ENCODE measurements around the gene SLC22A7.
"Not testable (repeated sequence)": the region's sequence is repeated elsewhere in the genome, so short reads cannot be mapped to it uniquely, and the experiment has no call there.

The SLC22A7 gene

GRCh38 chr6:43302126-43302525 is 4.1 kb downstream of the SLC22A7 start:
- DNase-seq (ENCODE audit: low spot score), result no peak

- not testable (repeated sequence) for DNase-seq (ENCODE audit: low spot score)
Observed at GRCh38 chr6:43303006-43303405, 4.9 kb downstream of the SLC22A7 start.

DNA sequence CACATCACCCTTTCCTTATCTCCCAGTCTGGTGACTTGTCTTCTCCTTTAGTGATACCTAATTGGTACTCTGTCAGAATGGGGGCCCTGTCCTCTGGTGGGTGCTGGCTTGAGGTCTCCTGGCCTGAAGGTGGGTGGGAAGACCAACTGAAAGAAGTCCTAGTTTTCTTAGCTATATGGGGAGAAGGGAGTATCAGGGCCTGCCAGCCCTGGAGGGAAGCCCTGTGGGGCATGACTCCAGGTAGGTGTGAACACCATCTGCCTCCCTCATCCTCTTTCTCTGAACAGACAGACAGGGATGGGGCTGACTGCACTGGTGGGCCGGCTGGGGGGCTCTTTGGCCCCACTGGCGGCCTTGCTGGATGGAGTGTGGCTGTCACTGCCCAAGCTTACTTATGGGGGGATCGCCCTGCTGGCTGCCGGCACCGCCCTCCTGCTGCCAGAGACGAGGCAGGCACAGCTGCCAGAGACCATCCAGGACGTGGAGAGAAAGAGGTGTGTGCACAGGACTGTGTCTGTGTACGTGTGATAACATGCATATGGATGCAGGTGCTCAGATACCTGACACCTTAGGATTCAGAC is 5.8 kb downstream of the SLC22A7 start:
- no peak for DNase-seq (ENCODE audit: low spot score)

DNA sequence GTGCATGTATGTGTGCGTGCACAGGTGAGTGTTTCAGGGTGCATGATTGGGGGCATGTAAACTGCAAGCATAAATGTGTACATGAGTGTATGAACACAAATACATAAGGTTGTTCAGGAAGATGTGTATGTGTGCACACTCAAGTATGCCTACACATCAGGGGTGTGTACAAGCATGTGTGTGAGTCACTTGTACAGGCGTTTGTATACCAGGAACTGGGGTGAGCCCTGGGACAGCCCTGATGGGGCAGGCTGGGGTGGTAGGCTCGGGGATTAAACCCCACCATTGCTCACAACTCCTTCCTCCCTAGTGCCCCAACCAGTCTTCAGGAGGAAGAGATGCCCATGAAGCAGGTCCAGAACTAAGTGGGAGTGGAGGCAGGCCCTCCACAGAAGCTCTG is 6.3 kb downstream of the SLC22A7 start:
- DNase-seq (ENCODE audit: low spot score), result no peak

GRCh38 chr6:43304882-43305281 is 6.8 kb downstream of the SLC22A7 start:
- no peak for DNase-seq (ENCODE audit: low spot score)

DNA sequence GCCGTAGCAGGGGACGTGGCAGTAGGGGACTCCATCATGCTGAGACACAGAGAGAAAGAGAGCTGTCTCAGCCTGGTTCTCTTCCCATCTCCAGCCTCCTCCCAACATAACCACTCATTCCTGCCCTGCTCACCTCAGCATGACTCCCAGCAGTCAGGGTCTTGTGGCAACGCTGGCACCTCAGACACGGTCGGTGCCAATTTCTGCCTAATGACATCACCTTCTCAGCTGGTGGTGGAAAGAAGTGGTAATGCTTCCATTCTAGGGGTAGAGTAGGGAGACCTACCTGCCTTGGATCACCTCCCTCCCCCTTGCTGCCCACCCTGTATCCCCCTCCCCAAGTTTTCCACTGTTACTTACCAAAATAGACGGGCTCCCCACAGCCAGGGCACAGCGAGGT is 8.0 kb downstream of the SLC22A7 start:
- DNase-seq (ENCODE audit: low spot score), result no peak

- no peak for DNase-seq (ENCODE audit: low spot score)
Observed at GRCh38 chr6:43307451-43308100, 9.5 kb downstream of the SLC22A7 start.

- DNase-seq (ENCODE audit: low spot score), result no peak
Observed at GRCh38 chr6:43308101-43308989, 10.3 kb downstream of the SLC22A7 start, which contains the start of gene CRIP3. Gene CRIP3, minus strand, starts transcription at chr6:43308826. Its CDS starts 34 bp downstream, at chr6:43308792.

GRCh38 chr6:43308990-43309477 is 11.0 kb downstream of the SLC22A7 start:
- DNase-seq (ENCODE audit: low spot score), result no peak

DNA sequence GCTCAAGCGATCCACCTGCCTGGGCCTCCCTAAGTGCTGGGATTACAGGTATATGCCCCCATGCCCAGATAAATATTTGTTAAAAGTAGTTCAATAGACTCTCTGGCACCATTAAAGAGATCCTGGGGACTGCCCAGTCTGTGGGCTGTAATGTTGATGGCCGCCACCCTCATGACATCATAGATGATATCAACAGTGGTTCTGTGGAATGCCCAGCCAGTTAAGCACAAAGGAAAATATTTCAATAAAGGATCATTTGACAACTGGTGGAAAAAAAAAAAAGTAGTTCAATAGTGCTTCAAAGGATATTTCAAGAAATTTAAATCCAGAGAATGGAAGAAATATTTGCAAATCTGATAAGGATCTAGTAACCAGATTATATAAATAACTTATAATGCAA is 12.1 kb downstream of the SLC22A7 start:
- no peak for DNase-seq (ENCODE audit: low spot score)

DNA sequence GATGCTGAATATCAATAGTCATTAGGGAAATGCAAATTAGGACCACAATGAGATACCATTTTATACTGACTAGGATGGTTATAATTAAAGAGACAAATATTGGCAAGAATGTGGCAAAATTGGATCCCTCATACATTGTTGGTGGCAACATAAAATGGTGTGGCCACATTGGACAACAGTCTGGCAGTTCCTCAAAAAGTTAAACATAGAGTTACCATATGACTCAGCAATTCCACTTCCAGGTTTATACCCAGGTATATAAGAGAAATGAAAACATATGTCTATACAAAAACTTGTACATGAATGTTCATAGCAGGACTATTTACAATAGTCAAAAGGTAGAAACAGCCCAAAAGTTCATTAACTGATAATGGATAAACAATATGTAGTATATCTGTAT is 12.6 kb downstream of the SLC22A7 start:
- DNase-seq (ENCODE audit: low spot score), result no peak

DNA sequence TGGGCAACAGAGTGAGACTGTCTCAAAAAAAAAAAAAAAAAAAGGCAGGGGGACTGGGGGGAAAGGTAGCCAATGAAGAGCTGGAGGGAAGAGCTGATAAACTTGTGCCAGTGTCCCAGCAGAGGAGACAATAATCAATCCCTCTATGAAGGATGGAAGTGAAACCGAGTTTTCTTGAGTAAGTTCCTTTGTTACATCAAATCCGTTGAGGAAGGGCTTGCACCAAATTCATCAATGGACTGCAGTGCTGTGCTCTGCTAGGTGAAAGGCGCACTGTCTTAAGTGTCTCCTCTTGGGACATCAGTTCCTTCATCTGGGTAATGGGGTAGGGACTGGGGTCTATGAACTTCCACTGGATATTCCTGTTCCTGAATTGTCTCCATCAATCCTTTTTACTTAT is 13.6 kb downstream of the SLC22A7 start:
- no peak for DNase-seq (ENCODE audit: low spot score)

GRCh38 chr6:43313813-43314212 is 15.8 kb downstream of the SLC22A7 start:
- no peak for DNase-seq (ENCODE audit: low spot score)

DNA sequence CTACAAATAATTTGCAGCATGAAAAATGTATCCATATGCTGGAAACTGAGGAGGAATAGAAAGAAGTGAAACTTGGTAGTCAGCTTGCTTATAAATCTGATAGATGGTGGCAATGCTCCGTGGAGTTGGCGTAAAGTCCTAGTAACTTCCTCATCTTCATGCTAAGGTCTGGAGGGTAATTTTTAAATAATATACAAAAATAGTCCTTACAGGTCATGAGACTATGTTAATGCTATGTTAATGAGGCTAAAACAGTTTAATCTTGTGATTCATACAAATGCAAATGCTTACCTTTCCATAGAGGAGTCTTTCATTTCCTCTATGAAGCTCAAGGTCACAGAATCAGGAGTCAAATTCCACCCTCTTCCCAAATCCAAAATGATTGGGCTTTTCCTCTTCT is 20.0 kb downstream of the SLC22A7 start:
- DNase-seq (ENCODE audit: low spot score), result no peak

GRCh38 chr6:43325876-43326275 is 27.8 kb downstream of the SLC22A7 start:
- no peak for DNase-seq (ENCODE audit: low spot score)

GRCh38 chr6:43328528-43328927 is 30.5 kb downstream of the SLC22A7 start:
- no peak for DNase-seq (ENCODE audit: low spot score)

DNA sequence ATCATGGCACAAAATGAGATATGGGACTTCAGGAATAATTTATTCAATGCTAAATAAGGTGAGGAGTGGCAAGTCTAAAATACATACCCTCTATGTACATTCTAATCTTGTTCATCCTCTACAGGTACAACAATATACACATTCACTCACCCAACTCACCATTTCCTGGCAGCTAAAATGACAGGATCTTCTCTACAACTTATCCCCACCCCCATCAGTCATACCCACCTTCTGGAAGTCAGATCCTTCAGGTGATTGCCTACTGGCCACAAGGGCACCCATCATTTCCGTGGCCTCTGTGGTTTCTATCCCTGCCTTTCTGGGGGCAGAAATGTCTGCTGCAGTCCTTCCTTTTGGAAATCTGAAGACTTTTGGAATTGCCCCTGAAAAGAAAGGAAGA is 33.4 kb downstream of the SLC22A7 start:
- DNase-seq (ENCODE audit: low spot score), result no peak

DNA sequence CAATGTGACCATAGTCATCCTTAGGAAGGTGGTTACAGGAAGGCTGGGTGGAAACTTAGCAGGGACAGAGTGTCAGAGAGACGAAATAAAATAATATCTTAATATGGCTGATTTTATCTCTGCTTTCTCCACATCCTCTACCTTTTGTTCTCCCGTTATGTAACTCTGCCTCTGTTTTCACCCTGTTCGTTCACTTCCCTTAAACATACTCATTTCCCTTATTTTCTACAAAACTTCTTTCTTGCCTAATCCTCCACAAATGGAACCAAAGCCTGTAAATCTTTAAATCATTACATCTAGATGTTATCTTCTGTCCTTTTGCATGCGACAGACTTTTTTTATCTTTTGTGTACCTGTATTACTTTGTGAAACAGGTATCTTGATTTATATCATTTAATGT is 33.8 kb downstream of the SLC22A7 start:
- DNase-seq (ENCODE audit: low spot score), result no peak

- DNase-seq (ENCODE audit: low spot score), result no peak
Observed at GRCh38 chr6:43334466-43335095, 36.5 kb downstream of the SLC22A7 start.

DNA sequence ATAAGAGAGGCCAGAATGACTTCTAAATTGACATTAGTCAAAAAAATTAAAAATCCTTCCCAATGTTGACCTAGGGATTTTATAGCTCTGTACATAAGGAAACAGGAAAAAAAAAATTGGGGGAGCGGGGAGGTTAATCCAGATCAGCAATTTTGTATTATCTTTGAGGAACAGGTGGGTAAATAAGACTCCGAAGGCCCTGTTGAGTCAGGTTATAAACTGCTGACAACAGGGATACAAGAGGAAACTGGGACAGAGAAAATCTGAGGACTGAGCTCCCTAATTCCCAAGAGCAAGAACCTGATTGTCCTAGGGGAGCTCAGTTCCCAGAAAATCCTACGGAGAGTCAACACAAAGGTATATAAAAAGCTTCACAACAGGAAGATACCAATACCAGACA is 37.4 kb downstream of the SLC22A7 start:
- no peak for DNase-seq (ENCODE audit: low spot score)

DNA sequence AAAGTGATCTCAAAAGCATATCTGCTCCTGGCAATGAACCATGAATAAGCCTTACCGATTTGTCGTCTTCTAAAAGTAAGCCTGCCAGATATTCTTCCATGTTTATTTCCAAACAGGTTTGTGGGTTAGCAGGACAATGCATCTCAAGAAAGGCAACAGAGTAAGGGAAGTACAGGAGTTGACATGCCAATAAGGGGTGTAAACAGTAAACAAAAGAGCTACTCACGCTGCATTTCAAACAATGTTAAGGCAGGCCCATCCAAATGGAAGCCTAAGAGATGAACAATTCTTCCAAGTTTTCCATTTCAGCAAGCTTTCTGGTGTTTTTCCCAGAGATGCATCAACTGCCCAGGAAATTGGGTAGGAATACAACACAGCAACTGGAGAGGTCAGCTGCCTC is 38.3 kb downstream of the SLC22A7 start:
- no peak for DNase-seq (ENCODE audit: low spot score)

GRCh38 chr6:43338243-43338642 is 40.2 kb downstream of the SLC22A7 start:
- no peak for DNase-seq (ENCODE audit: low spot score)
